ENCODE data around the gene USF2. TPM values are rescaled to one million over a fixed set of nuclear protein-coding genes. Genes with fewer than 3 reads are reported as not detected.

USF2 gene
- polyA plus RNA-seq, 1 of the 3 experiments (the other 2 are of a cell fraction) = 102 TPM

DNA sequence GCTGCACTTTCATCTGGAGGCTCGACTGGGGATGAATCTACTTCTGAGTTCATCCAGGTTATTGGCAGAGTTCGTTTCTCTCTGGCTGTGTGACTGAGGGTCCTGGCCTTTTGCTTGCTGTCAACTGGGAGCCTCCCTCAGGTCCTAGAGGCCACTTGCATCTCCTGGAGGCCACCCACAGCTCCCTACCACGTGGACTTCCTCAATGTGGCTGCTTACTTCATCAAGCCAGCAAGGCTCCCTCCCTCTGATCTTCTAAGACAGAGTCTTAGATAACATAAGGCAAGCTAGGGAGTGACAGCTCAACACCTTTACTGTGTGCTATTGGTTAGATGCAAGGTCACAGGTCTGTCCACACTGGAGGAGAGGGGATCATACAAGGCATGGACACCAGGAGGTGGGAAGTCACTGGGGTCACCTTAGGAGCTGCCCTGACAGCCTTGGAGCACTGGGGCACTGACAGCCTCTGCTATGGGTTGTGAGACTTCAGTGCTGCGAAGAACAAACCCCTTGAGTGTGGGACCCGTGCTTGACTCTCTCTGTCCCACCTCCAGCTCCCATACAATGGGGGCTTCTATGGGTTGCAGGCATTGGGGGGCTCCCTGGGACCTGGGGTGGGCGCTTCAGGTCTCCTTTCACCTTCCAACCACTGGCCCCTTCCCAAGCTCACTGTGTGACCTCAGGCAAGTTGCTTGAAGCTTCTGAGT, 45.5 kb upstream of the USF2 start:
- H3K4me2 ChIP-seq = no peak overlapping the region
- POLR2A ChIA-PET = no interaction called here
- H3K9me3 ChIP-seq = no peaks in the 10 kb centered on the region
- H2AFZ ChIP-seq (ENCODE audit: low read depth) = no peak overlapping the region
- 9% methylated on average over 5 of the region's 6 CpGs for WGBS (ENCODE audit: low lambda C conversion rate)
- no peak overlapping the region for H3K4me3 ChIP-seq (ENCODE audit: low read depth in 2 of 2, low read length in 1 of 2)
- H3F3A ChIP-seq (replicated peaks; ENCODE audit: insufficient read depth) = no peaks in the 10 kb centered on the region
- H3K79me2 ChIP-seq (ENCODE audit: insufficient read depth) = no peaks in the 10 kb centered on the region
- H3K36me3 ChIP-seq (replicated peaks in 1 of 2; ENCODE audit: control insufficient read depth in 1 of 2, insufficient read depth in 2 of 2, low read length in 1 of 2) = no peaks in the 10 kb centered on the region
- CTCF ChIA-PET = no interaction called here
- TF ChIP-seq FOXM1 (IDR thresholded peaks at IDR 0.05; ENCODE audit: low read depth) = no peak
- TF ChIP-seq, protein P1, sequence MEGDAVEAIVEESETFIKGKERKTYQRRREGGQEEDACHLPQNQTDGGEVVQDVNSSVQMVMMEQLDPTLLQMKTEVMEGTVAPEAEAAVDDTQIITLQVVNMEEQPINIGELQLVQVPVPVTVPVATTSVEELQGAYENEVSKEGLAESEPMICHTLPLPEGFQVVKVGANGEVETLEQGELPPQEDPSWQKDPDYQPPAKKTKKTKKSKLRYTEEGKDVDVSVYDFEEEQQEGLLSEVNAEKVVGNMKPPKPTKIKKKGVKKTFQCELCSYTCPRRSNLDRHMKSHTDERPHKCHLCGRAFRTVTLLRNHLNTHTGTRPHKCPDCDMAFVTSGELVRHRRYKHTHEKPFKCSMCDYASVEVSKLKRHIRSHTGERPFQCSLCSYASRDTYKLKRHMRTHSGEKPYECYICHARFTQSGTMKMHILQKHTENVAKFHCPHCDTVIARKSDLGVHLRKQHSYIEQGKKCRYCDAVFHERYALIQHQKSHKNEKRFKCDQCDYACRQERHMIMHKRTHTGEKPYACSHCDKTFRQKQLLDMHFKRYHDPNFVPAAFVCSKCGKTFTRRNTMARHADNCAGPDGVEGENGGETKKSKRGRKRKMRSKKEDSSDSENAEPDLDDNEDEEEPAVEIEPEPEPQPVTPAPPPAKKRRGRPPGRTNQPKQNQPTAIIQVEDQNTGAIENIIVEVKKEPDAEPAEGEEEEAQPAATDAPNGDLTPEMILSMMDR (IDR thresholded peaks at IDR 0.05) = no peak
- no peak for TF ChIP-seq NRF1 (IDR thresholded peaks at IDR 0.05; ENCODE audit: low read depth, low read length)
- no peak for TF ChIP-seq RAD21 (IDR thresholded peaks at IDR 0.05; ENCODE audit: low read length)
- no peak for TF ChIP-seq TEAD4 (IDR thresholded peaks at IDR 0.05; ENCODE audit: borderline replicate concordance, insufficient read depth)
- TF ChIP-seq, protein P2, sequence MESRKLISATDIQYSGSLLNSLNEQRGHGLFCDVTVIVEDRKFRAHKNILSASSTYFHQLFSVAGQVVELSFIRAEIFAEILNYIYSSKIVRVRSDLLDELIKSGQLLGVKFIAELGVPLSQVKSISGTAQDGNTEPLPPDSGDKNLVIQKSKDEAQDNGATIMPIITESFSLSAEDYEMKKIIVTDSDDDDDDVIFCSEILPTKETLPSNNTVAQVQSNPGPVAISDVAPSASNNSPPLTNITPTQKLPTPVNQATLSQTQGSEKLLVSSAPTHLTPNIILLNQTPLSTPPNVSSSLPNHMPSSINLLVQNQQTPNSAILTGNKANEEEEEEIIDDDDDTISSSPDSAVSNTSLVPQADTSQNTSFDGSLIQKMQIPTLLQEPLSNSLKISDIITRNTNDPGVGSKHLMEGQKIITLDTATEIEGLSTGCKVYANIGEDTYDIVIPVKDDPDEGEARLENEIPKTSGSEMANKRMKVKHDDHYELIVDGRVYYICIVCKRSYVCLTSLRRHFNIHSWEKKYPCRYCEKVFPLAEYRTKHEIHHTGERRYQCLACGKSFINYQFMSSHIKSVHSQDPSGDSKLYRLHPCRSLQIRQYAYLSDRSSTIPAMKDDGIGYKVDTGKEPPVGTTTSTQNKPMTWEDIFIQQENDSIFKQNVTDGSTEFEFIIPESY (IDR thresholded peaks at IDR 0.05; ENCODE audit: borderline replicate concordance, low read depth) = no peak
- no peak for TF ChIP-seq TCF12 (IDR thresholded peaks at IDR 0.05)
- TF ChIP-seq RFX5 (IDR thresholded peaks at IDR 0.05; ENCODE audit: low read length) = no peak
- TF ChIP-seq GABPA (IDR thresholded peaks at IDR 0.05; ENCODE audit: low read depth) = no peak
- TF ChIP-seq, protein P3, sequence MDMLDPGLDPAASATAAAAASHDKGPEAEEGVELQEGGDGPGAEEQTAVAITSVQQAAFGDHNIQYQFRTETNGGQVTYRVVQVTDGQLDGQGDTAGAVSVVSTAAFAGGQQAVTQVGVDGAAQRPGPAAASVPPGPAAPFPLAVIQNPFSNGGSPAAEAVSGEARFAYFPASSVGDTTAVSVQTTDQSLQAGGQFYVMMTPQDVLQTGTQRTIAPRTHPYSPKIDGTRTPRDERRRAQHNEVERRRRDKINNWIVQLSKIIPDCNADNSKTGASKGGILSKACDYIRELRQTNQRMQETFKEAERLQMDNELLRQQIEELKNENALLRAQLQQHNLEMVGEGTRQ (IDR thresholded peaks at IDR 0.05; ENCODE audit: borderline replicate concordance, low read depth, low read length) = no peak
- TF ChIP-seq CHD2 (IDR thresholded peaks at IDR 0.05; ENCODE audit: low read length, partially characterized antibody) = no peak
- no peak for TF ChIP-seq RXRA (IDR thresholded peaks at IDR 0.05; ENCODE audit: borderline replicate concordance, low read depth)
- TF ChIP-seq, protein P4, sequence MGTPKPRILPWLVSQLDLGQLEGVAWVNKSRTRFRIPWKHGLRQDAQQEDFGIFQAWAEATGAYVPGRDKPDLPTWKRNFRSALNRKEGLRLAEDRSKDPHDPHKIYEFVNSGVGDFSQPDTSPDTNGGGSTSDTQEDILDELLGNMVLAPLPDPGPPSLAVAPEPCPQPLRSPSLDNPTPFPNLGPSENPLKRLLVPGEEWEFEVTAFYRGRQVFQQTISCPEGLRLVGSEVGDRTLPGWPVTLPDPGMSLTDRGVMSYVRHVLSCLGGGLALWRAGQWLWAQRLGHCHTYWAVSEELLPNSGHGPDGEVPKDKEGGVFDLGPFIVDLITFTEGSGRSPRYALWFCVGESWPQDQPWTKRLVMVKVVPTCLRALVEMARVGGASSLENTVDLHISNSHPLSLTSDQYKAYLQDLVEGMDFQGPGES (IDR thresholded peaks at IDR 0.05; ENCODE audit: low read depth, low read length) = no peak
- TF ChIP-seq MXI1 (IDR thresholded peaks at IDR 0.05; ENCODE audit: low read depth, low read length) = no peak
- TF ChIP-seq, protein P5, sequence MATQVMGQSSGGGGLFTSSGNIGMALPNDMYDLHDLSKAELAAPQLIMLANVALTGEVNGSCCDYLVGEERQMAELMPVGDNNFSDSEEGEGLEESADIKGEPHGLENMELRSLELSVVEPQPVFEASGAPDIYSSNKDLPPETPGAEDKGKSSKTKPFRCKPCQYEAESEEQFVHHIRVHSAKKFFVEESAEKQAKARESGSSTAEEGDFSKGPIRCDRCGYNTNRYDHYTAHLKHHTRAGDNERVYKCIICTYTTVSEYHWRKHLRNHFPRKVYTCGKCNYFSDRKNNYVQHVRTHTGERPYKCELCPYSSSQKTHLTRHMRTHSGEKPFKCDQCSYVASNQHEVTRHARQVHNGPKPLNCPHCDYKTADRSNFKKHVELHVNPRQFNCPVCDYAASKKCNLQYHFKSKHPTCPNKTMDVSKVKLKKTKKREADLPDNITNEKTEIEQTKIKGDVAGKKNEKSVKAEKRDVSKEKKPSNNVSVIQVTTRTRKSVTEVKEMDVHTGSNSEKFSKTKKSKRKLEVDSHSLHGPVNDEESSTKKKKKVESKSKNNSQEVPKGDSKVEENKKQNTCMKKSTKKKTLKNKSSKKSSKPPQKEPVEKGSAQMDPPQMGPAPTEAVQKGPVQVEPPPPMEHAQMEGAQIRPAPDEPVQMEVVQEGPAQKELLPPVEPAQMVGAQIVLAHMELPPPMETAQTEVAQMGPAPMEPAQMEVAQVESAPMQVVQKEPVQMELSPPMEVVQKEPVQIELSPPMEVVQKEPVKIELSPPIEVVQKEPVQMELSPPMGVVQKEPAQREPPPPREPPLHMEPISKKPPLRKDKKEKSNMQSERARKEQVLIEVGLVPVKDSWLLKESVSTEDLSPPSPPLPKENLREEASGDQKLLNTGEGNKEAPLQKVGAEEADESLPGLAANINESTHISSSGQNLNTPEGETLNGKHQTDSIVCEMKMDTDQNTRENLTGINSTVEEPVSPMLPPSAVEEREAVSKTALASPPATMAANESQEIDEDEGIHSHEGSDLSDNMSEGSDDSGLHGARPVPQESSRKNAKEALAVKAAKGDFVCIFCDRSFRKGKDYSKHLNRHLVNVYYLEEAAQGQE (IDR thresholded peaks at IDR 0.05; ENCODE audit: low read depth, low read length) = no peak
- H3K27ac ChIP-seq (ENCODE audit: low read depth in 2 of 2, low read length in 1 of 2) = no peak overlapping the region
- H4K20me1 ChIP-seq (ENCODE audit: insufficient read depth) = no peaks in the 10 kb centered on the region
- no peaks in the 10 kb centered on the region for H3K9me2 ChIP-seq
- no peaks in the 10 kb centered on the region; the same call in 1 of the 2 replicates for H3K27me3 ChIP-seq (ENCODE audit: insufficient read depth)
- no peak overlapping the region for H3K9ac ChIP-seq
- peaks cover 0 to 5% of the 10 kb centered on the region in 2 experiments; a peak in 1 of 4 replicates for H3K4me1 ChIP-seq (ENCODE audit: control insufficient read depth in 1 of 2, insufficient read depth in 2 of 2, low read depth in 1 of 2, low read length in 1 of 2)
- DNase-seq = no peak
